HCT116 (cell line): ENCODE data around the gene HSPA1A. TPM values are rescaled to one million over a fixed set of nuclear protein-coding genes. Genes with fewer than 3 reads are reported as not detected.

ENCODE experiments used
- ATAC-seq: fragments of 200-7000 bp; cut with Tn5 transposase; 2 replicates; pipeline ENCODE4 v1.9.1; 2020; ENCODE audit warnings: mild to moderate bottlenecking, moderate library complexity
- BruUV-seq: library from RNA; stranded (reverse); fragments of 400-500 nt; replicated peaks from 2 replicates; lab custom pipeline; 2021; lab: Mats Ljungman, UMichigan
- CTCF ChIA-PET: fragments of 300-600 bp; sonication (Branson Sonifier 250); formaldehyde crosslinking; loops from one replicate; lab custom pipeline; 2021; ENCODE audit warnings: antibody characterized with exemption; lab: Charles Lee
- POLR2A ChIA-PET: fragments of 300-600, 350-600 bp; sonication (Branson Sonifier 250); formaldehyde crosslinking; loops from one replicate; lab custom pipeline; 2021; ENCODE audit warnings: antibody characterized with exemption; lab: Charles Lee
- RAD21 ChIA-PET, 2 experiments: fragments of 300-600 bp; sonication (Branson Sonifier 250); formaldehyde crosslinking; loops; one replicate each; lab custom pipeline; 2023; ENCODE audit warnings: low total read pairs in 2 of 2; ENCODE audit not compliant: uncharacterized antibody in 2 of 2, unreplicated experiment in 2 of 2, low non-redundant PET in 1 of 2; lab: Charles Lee
- DNase-seq: peaks from one replicate; pipeline ENCODE4 v3.0.0-alpha.2; 2010; ENCODE audit warnings: low read depth, low spot score
- H2AFZ ChIP-seq: fragments of 200-600 bp; shearing (Covaris generic), sonication (generic); 2 replicates; pipeline ENCODE4 v1.6.1; 2017; ENCODE audit warnings: low read depth, mixed run types, mixed read lengths, antibody characterized with exemption, low read length; ENCODE audit not compliant: poor library complexity, severe bottlenecking
- H3K27ac ChIP-seq: 2 replicates; pipeline ENCODE4 v1.5.1; 2012; ENCODE audit warnings: low read depth, low read length
- H3K27me3 ChIP-seq: fragments of 200-600 bp; sonication (generic); 2 replicates; pipeline ENCODE4 v1.6.1; 2016; ENCODE audit warnings: mixed run types, low read length, mixed read lengths; ENCODE audit not compliant: insufficient read depth
- H3K36me3 ChIP-seq, 2 experiments: fragments of 200-500 bp in 1 of 2; fragments of 200-600 bp in 1 of 2; sonication (Bioruptor generic) in 1 of 2; sonication (generic) in 1 of 2; 2 replicates each; pipeline versions ENCODE4 v1.5.1 to v1.6.1; 2014 to 2016; ENCODE audit warnings: low read length in 2 of 2, inconsistent platforms in 1 of 2, mixed read lengths in 1 of 2, mixed run types in 1 of 2; ENCODE audit not compliant: insufficient read depth in 2 of 2, control insufficient read depth in 1 of 2
- H3K4me1 ChIP-seq, 2 experiments: fragments of 200-600 bp in 1 of 2; sonication (generic) in 1 of 2; 2 replicates each; pipeline versions ENCODE4 v1.5.1 to v1.6.1; 2012 to 2017; ENCODE audit warnings: low read length in 2 of 2, inconsistent platforms in 1 of 2, mild to moderate bottlenecking in 1 of 2, mixed read lengths in 1 of 2, mixed run types in 1 of 2, moderate library complexity in 1 of 2; ENCODE audit not compliant: insufficient read depth in 2 of 2, control insufficient read depth in 1 of 2
- H3K4me2 ChIP-seq: fragments of 200-600 bp; sonication (generic); 2 replicates; pipeline ENCODE4 v1.6.1; 2017; ENCODE audit warnings: mixed run types, low read length, mixed read lengths
- H3K4me3 ChIP-seq, 2 experiments: fragments of 200-600 bp in 1 of 2; sonication (generic) in 1 of 2; replicated peaks in 1 of 2; 2 replicates each; pipeline ENCODE4 v1.5.1; 2011 to 2016; ENCODE audit warnings: low read length in 2 of 2, control low read depth in 1 of 2, low read depth in 1 of 2, mild to moderate bottlenecking in 1 of 2, mixed read lengths in 1 of 2, mixed run types in 1 of 2
- H3K79me2 ChIP-seq: fragments of 200-600 bp; sonication (generic); 2 replicates; pipeline ENCODE4 v1.6.1; 2017; ENCODE audit warnings: mild to moderate bottlenecking, mixed run types, low read length, moderate library complexity, mixed read lengths; ENCODE audit not compliant: insufficient read depth
- H3K9ac ChIP-seq: fragments of 200-600 bp; sonication (generic); 2 replicates; pipeline ENCODE4 v1.6.1; 2016; ENCODE audit warnings: low read length, mixed read lengths
- H3K9me2 ChIP-seq: fragments of 200-600 bp; sonication (generic), shearing (Covaris generic); 2 replicates; pipeline ENCODE4 v1.6.1; 2017; ENCODE audit warnings: mixed run types, mild to moderate bottlenecking, moderate library complexity; ENCODE audit not compliant: insufficient read depth
- H3K9me3 ChIP-seq, 2 experiments: fragments of 200-500 bp in 1 of 2; fragments of 200-600 bp in 1 of 2; sonication (Bioruptor generic) in 1 of 2; sonication (generic) in 1 of 2; 2 replicates each; pipeline ENCODE4 v1.6.1; 2014 to 2017; ENCODE audit warnings: low read length in 2 of 2, mixed read lengths in 2 of 2, inconsistent platforms in 1 of 2, low read depth in 1 of 2, mild to moderate bottlenecking in 1 of 2, mixed run types in 1 of 2, moderate library complexity in 1 of 2; ENCODE audit not compliant: control insufficient read depth in 1 of 2, insufficient read depth in 1 of 2
- H4K20me1 ChIP-seq: fragments of 200-600 bp; sonication (generic), shearing (Covaris generic); 2 replicates; pipeline ENCODE4 v1.6.1; 2017; ENCODE audit warnings: mixed run types, mild to moderate bottlenecking, moderate library complexity; ENCODE audit not compliant: insufficient read depth
- ATF3 ChIP-seq: IDR thresholded peaks from 2 replicates; pipeline ENCODE4 v1.6.1; 2012
- CBX3 ChIP-seq: IDR thresholded peaks from 2 replicates; pipeline ENCODE4 v1.6.1; 2012; ENCODE audit warnings: low read depth
- CEBPB ChIP-seq: IDR thresholded peaks from 2 replicates; pipeline ENCODE4 v1.6.1; 2012; ENCODE audit warnings: low read depth
- EGR1 ChIP-seq: IDR thresholded peaks from 2 replicates; pipeline ENCODE4 v1.6.1; 2012; ENCODE audit warnings: low read depth
- ELF1 ChIP-seq: IDR thresholded peaks from 2 replicates; pipeline ENCODE4 v1.6.1; 2012; ENCODE audit warnings: low read depth, borderline replicate concordance
- EZH2 ChIP-seq: fragments of 200-600 bp; sonication (generic); IDR thresholded peaks from 2 replicates; pipeline ENCODE4 v1.6.1; 2017; ENCODE audit warnings: antibody characterized with exemption, mixed run types
- FOSL1 ChIP-seq: IDR thresholded peaks from 2 replicates; pipeline ENCODE4 v1.6.1; 2012; ENCODE audit warnings: low read depth
- JUND ChIP-seq: IDR thresholded peaks from 2 replicates; pipeline ENCODE4 v1.6.1; 2012
- POLR2A ChIP-seq: IDR thresholded peaks from 2 replicates; pipeline ENCODE4 v1.7.0; 2011; ENCODE audit warnings: borderline replicate concordance; ENCODE audit not compliant: insufficient read depth, insufficient read length; ENCODE audit errors: extremely low read depth
- POLR2AphosphoS5 ChIP-seq: IDR thresholded peaks from 2 replicates; pipeline ENCODE4 v1.6.1; 2011; ENCODE audit warnings: mild to moderate bottlenecking, low read depth, low read length, moderate library complexity
- RAD21 ChIP-seq: IDR thresholded peaks from 2 replicates; pipeline ENCODE4 v1.6.1; 2012; ENCODE audit warnings: low read depth, mild to moderate bottlenecking
- SIN3A ChIP-seq: IDR thresholded peaks from 2 replicates; pipeline ENCODE4 v1.6.1; 2012; ENCODE audit warnings: low read depth
- SP1 ChIP-seq: IDR thresholded peaks from 2 replicates; pipeline ENCODE4 v1.6.1; 2012; ENCODE audit warnings: low read depth
- SRF ChIP-seq: IDR thresholded peaks from 2 replicates; pipeline ENCODE4 v1.6.1; 2012; ENCODE audit warnings: low read depth
- TCF7L2 ChIP-seq: IDR thresholded peaks from 2 replicates; pipeline ENCODE4 v1.7.0; 2011; ENCODE audit warnings: borderline replicate concordance, inconsistent platforms; ENCODE audit not compliant: insufficient read depth, insufficient read length; ENCODE audit errors: extremely low read depth
- YY1 ChIP-seq: IDR thresholded peaks from 2 replicates; pipeline ENCODE4 v1.6.1; 2011; ENCODE audit warnings: low read length, low read depth, moderate library complexity, mild to moderate bottlenecking; ENCODE audit not compliant: insufficient replicate concordance; ENCODE audit errors: extremely low read depth
- ZFX ChIP-seq: fragments of 450-650 bp; IDR thresholded peaks from 2 replicates; pipeline ENCODE4 v1.6.1; 2017
- intact Hi-C: fragments of 100-400 bp; cut with micrococcal nuclease; formaldehyde crosslinking; loops from 2 replicates; pipeline ENCODE4 v1.10.0; 2022
- total RNA-seq: library from RNA; stranded (reverse); gene quantifications from one replicate; pipeline ENCODE4 v1.2.1, GENCODE V29; 2021; ENCODE audit not compliant: unreplicated experiment
- TF ChIP-seq, protein P1 (sequence below): IDR thresholded peaks from 2 replicates; pipeline ENCODE4 v1.6.1; 2011; ENCODE audit warnings: mild to moderate bottlenecking, low read length, moderate library complexity; ENCODE audit not compliant: insufficient replicate concordance; ENCODE audit errors: extremely low read depth

The HSPA1A gene
- total RNA-seq, 1 experiment from 2014 or later = 5.0 TPM

DNA sequence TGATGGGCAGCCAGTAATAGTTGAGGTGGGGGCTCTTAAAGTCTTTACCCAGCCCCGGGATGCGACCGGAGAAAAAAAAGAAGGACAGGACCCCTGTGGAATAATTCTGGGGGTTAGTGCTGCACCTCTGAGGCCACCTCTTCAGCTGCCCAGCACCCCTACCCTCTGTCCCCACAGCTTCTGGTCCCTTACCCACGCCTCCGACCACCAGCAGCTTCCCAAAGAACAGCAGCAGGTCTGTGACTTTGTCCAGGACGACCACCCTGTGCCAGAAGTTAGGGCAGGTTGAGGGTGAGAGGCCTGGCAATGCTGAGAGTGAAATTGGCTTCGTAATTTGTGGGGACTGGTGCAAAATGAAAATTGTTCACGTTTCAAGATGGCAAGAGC is 49.5 kb downstream of the HSPA1A start:
- no peaks in the 10 kb centered on the region for H4K20me1 ChIP-seq
- ChIA-PET RAD21 (no interaction called here), POLR2A (no interaction called here), CTCF (no interaction called here)
- H3K9ac ChIP-seq = no peak overlapping the region
- H3K79me2 ChIP-seq = no peaks in the 10 kb centered on the region
- H3K36me3 ChIP-seq = no peaks in the 10 kb centered on the region
- peaks cover 0 to 34% of the 10 kb centered on the region in 2 experiments; a peak in 3 of 4 replicates for H3K4me1 ChIP-seq
- no TSS peak for BruUV-seq
- H3K4me2 ChIP-seq = peak overlapping the region; percentile 95; the same call in 1 of the 2 replicates
- no peaks in the 10 kb centered on the region for H3K9me2 ChIP-seq
- no peak overlapping the region for H3K4me3 ChIP-seq
- intact Hi-C loops = no loop called here
- DNase-seq = no peak
- H3K27me3 ChIP-seq = no peaks in the 10 kb centered on the region
- TF ChIP-seq FOSL1 = no peak
- ATAC-seq = no peak
- H3K9me3 ChIP-seq = no peaks in the 10 kb centered on the region
- no peak overlapping the region for H2AFZ ChIP-seq
- H3K27ac ChIP-seq = no peak overlapping the region

- H3K27me3 ChIP-seq = no peaks in the 10 kb centered on the region
- H2AFZ ChIP-seq = no peak overlapping the region
- peak overlapping the region; percentile 95; the same call in 1 of the 2 replicates for H3K4me2 ChIP-seq
- no peak overlapping the region for H3K4me3 ChIP-seq
- DNase-seq (no peak), ATAC-seq (no peak)
- H3K27ac ChIP-seq = no peak overlapping the region
- peaks cover 0 to 34% of the 10 kb centered on the region in 2 experiments; a peak in 3 of 4 replicates for H3K4me1 ChIP-seq
- POLR2A ChIA-PET = no interaction called here
- no TSS peak for BruUV-seq
- H3K36me3 ChIP-seq = no peaks in the 10 kb centered on the region
- H3K79me2 ChIP-seq = no peaks in the 10 kb centered on the region
- intact Hi-C loops = no loop called here
- no peaks in the 10 kb centered on the region for H3K9me3 ChIP-seq
- no peaks in the 10 kb centered on the region for H3K9me2 ChIP-seq
- H3K9ac ChIP-seq = no peak overlapping the region
- H4K20me1 ChIP-seq = no peaks in the 10 kb centered on the region
- RAD21 ChIA-PET = no interaction called here
- CTCF ChIA-PET = no interaction called here
- TF ChIP-seq EZH2 (no peak), ZFX (no peak), CBX3 (no peak), JUND (no peak), CEBPB (no peak), SRF (no peak), TCF7L2 (no peak), YY1 (no peak), POLR2A (no peak), SP1 (no peak), POLR2AphosphoS5 (no peak), FOSL1 (no peak), ATF3 (no peak), RAD21 (no peak), EGR1 (no peak), ELF1 (no peak), SIN3A (no peak)
- TF ChIP-seq, protein P1, sequence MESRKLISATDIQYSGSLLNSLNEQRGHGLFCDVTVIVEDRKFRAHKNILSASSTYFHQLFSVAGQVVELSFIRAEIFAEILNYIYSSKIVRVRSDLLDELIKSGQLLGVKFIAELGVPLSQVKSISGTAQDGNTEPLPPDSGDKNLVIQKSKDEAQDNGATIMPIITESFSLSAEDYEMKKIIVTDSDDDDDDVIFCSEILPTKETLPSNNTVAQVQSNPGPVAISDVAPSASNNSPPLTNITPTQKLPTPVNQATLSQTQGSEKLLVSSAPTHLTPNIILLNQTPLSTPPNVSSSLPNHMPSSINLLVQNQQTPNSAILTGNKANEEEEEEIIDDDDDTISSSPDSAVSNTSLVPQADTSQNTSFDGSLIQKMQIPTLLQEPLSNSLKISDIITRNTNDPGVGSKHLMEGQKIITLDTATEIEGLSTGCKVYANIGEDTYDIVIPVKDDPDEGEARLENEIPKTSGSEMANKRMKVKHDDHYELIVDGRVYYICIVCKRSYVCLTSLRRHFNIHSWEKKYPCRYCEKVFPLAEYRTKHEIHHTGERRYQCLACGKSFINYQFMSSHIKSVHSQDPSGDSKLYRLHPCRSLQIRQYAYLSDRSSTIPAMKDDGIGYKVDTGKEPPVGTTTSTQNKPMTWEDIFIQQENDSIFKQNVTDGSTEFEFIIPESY = no peak
Observed at GRCh38 chr6:31865205-31866118, 50.1 kb downstream of the HSPA1A start.
